HepG2 (cell line): Measurements from ENCODE around the gene TLK2. TPM values are rescaled to one million over a fixed set of nuclear protein-coding genes. Genes with fewer than 3 reads are reported as not detected.
A peak's percentile ranks its signal among the peaks of the same experiment; 100 is the strongest.

ENCODE experiments used
- ARHGAP35 ChIP-seq: sonication (generic); formaldehyde crosslinking; IDR thresholded peaks from 2 replicates; pipeline ENCODE4 v1.9.0; 2022; ENCODE audit warnings: mild to moderate bottlenecking, inconsistent platforms, moderate library complexity, missing genetic modification reagents, borderline replicate concordance
- EHMT2 ChIP-seq: fragments of 200-600 bp; sonication (generic); IDR thresholded peaks from 2 replicates; pipeline ENCODE4 v1.7.0; 2017; ENCODE audit warnings: antibody characterized with exemption, low read depth, low read length, borderline replicate concordance
- ELK4 ChIP-seq: sonication (generic); formaldehyde crosslinking; IDR thresholded peaks from 2 replicates; pipeline ENCODE4 v1.9.0; 2021; ENCODE audit warnings: missing genetic modification reagents, borderline replicate concordance
- FOXC1 ChIP-seq: sonication (generic); formaldehyde crosslinking; IDR thresholded peaks from 2 replicates; pipeline ENCODE4 v1.8.0; 2022; ENCODE audit warnings: mild to moderate bottlenecking, missing genetic modification reagents, borderline replicate concordance
- FUBP1 ChIP-seq: sonication (generic); formaldehyde crosslinking; IDR thresholded peaks from 2 replicates; pipeline ENCODE4 v1.5.1; 2020; ENCODE audit warnings: missing genetic modification reagents, mild to moderate bottlenecking, borderline replicate concordance
- NR2C2 ChIP-seq: sonication (generic); formaldehyde crosslinking; IDR thresholded peaks from 2 replicates; pipeline ENCODE4 v1.4.0; 2020; ENCODE audit warnings: missing genetic modification reagents, mild to moderate bottlenecking, moderate library complexity, borderline replicate concordance
- SNAPC2 ChIP-seq: sonication (generic); formaldehyde crosslinking; IDR thresholded peaks from 2 replicates; pipeline ENCODE4 v1.8.1; 2022; ENCODE audit warnings: mild to moderate bottlenecking, missing genetic modification reagents
- SPEN ChIP-seq: sonication (generic); formaldehyde crosslinking; IDR thresholded peaks from 2 replicates; pipeline ENCODE4 v1.5.1; 2020; ENCODE audit warnings: low read depth, mild to moderate bottlenecking, missing genetic modification reagents
- TERF1 ChIP-seq: sonication (generic); formaldehyde crosslinking; IDR thresholded peaks from 2 replicates; pipeline ENCODE4 v1.8.0; 2022; ENCODE audit warnings: mild to moderate bottlenecking, missing genetic modification reagents, moderate library complexity
- ZC3H4 ChIP-seq: sonication (generic); formaldehyde crosslinking; IDR thresholded peaks from 2 replicates; pipeline ENCODE4 v1.4.0; 2020; ENCODE audit warnings: missing genetic modification reagents, borderline replicate concordance
- ZNF326 ChIP-seq: sonication (generic); formaldehyde crosslinking; IDR thresholded peaks from 2 replicates; pipeline ENCODE4 v1.4.0; 2020; ENCODE audit warnings: missing genetic modification reagents, borderline replicate concordance
- ZNF430 ChIP-seq: sonication (generic); formaldehyde crosslinking; IDR thresholded peaks from 2 replicates; pipeline ENCODE4 v1.9.0; 2021; ENCODE audit warnings: mild to moderate bottlenecking, missing genetic modification reagents
- ZNF44 ChIP-seq: sonication (generic); formaldehyde crosslinking; IDR thresholded peaks from 2 replicates; pipeline ENCODE4 v1.5.1; 2020; ENCODE audit warnings: mild to moderate bottlenecking, missing genetic modification reagents
- ZNF563 ChIP-seq: sonication (generic); formaldehyde crosslinking; IDR thresholded peaks from 2 replicates; pipeline ENCODE4 v1.8.0; 2022; ENCODE audit warnings: mild to moderate bottlenecking, moderate library complexity, missing genetic modification reagents
- ZNF839 ChIP-seq: sonication (generic); formaldehyde crosslinking; IDR thresholded peaks from 2 replicates; pipeline ENCODE4 v1.4.0; 2020; ENCODE audit warnings: missing genetic modification reagents, mild to moderate bottlenecking, borderline replicate concordance
- ZNF850 ChIP-seq: sonication (generic); formaldehyde crosslinking; conservative IDR thresholded peaks from 2 replicates; pipeline ENCODE4 v1.9.0; 2021; ENCODE audit warnings: mild to moderate bottlenecking, missing genetic modification reagents
- ZNF879 ChIP-seq: sonication (generic); formaldehyde crosslinking; IDR thresholded peaks from 2 replicates; pipeline ENCODE4 v1.8.1; 2023; ENCODE audit warnings: missing genetic modification reagents
- ZUFSP ChIP-seq: sonication (generic); formaldehyde crosslinking; IDR thresholded peaks from 2 replicates; pipeline ENCODE4 v1.9.0; 2021; ENCODE audit warnings: missing genetic modification reagents, mild to moderate bottlenecking, borderline replicate concordance
- ZXDC ChIP-seq: sonication (generic); formaldehyde crosslinking; IDR thresholded peaks from 2 replicates; pipeline ENCODE4 v1.5.0; 2020; ENCODE audit warnings: mild to moderate bottlenecking, missing genetic modification reagents
- polyA plus RNA-seq, 8 experiments: library from polyadenylated mRNA; depleted of rRNA in 3 of 8; stranded (reverse) in 7 of 8; unstranded in 1 of 8; fragments of >200 nt; fragmentation: Illumina TruSeq in 4 of 8; extraction: Trizol in 4 of 8; gene quantifications; 2 replicates each; pipeline versions ENCODE4 v1.2.1 to v1.2.3, GENCODE V29; 2011 to 2016; ENCODE audit warnings: low read depth in 4 of 8, missing spikeins in 1 of 8, mixed read lengths in 1 of 8; ENCODE audit not compliant: insufficient read depth in 1 of 8
- total RNA-seq, 5 experiments: library from RNA; depleted of rRNA; stranded (reverse); fragments of >200 nt; fragmentation: Illumina TruSeq; extraction: Trizol; gene quantifications; 2 replicates each; pipeline ENCODE4 v1.2.3, GENCODE V29; 2016; ENCODE audit warnings: low read depth in 1 of 5

Gene TLK2
- total and polyA plus RNA-seq, 2 of the 13 experiments (the other 11 are each of a cell fraction or from before 2014, with no cell fraction given) = 58.7 to 60.8 TPM

- TF ChIP-seq EHMT2 = no peak
- no peak; the same call in 1 of the 2 replicates for TF ChIP-seq ZNF44
- TF ChIP-seq TERF1 (CRISPR knock-in tag) = no peak
- TF ChIP-seq SNAPC2 = no peak
- no peak for TF ChIP-seq ZNF839 (CRISPR knock-in tag)
- TF ChIP-seq ZNF326 = no peak
- TF ChIP-seq ZNF850 (CRISPR knock-in tag) = no peak
- no peak for TF ChIP-seq ARHGAP35 (CRISPR knock-in tag)
- no peak for TF ChIP-seq ZUFSP (CRISPR knock-in tag)
- TF ChIP-seq FOXC1 = 0 out of 2 replicates have a peak, but pooled peaks have one; percentile 57
- TF ChIP-seq ZC3H4 (CRISPR knock-in tag) = no peak
- no peak for TF ChIP-seq SPEN (CRISPR knock-in tag)
- TF ChIP-seq FUBP1 (CRISPR knock-in tag) = no peak; the same call in 1 of the 2 replicates
- TF ChIP-seq ZXDC (CRISPR knock-in tag) = no peak
- no peak for TF ChIP-seq ZNF879
- no peak for TF ChIP-seq NR2C2
- TF ChIP-seq ELK4 (CRISPR knock-in tag) = no peak
- peak; percentile 23; the same call in 1 of the 2 replicates for TF ChIP-seq ZNF563 (CRISPR knock-in tag)
- TF ChIP-seq ZNF430 (CRISPR knock-in tag) = peak; percentile 87; the same call in 1 of the 2 replicates
Measured at GRCh38 chr17:62616993-62617893, 138.6 kb downstream of the TLK2 start (continued).
